SIG-M5 treated with dmso at 0.1 percent for 504 hours (cell line): ENCODE measurements around the gene UBXN10.
A peak's percentile ranks its signal among the peaks of the same experiment; 100 is the strongest.

Source experiments
- DNase-seq: peaks from one replicate; lab custom pipeline; 2025; ENCODE audit not compliant: unreplicated experiment; lab: John Stamatoyannopoulos, UW

Gene UBXN10

GRCh38 chr1:20151906-20152598, 33.8 kb upstream of the UBXN10 start:
- peak; percentile 66 for DNase-seq

GRCh38 chr1:20152599-20152930, 33.3 kb upstream of the UBXN10 start:
- no peak for DNase-seq

- peak; percentile 24 for DNase-seq
Measured at GRCh38 chr1:20153000-20153418, 32.9 kb upstream of the UBXN10 start.

GRCh38 chr1:20154301-20154831, 31.5 kb upstream of the UBXN10 start:
- no peak for DNase-seq

GRCh38 chr1:20158358-20159070, 27.4 kb upstream of the UBXN10 start:
- DNase-seq = no peak

- DNase-seq = no peak
Measured at GRCh38 chr1:20160034-20160433, 25.9 kb upstream of the UBXN10 start.

GRCh38 chr1:20164694-20165202, 21.1 kb upstream of the UBXN10 start:
- no peak for DNase-seq

GRCh38 chr1:20165522-20165951, 20.4 kb upstream of the UBXN10 start:
- peak; percentile 23 for DNase-seq

GRCh38 chr1:20166051-20166450, 19.8 kb upstream of the UBXN10 start:
- DNase-seq = no peak

GRCh38 chr1:20167126-20167525, 18.8 kb upstream of the UBXN10 start:
- no peak for DNase-seq

GRCh38 chr1:20168564-20169491, 17.1 kb upstream of the UBXN10 start:
- no peak for DNase-seq

GRCh38 chr1:20169932-20170331, 16.0 kb upstream of the UBXN10 start:
- no peak for DNase-seq

- DNase-seq = no peak
Measured at GRCh38 chr1:20172033-20172590, 13.8 kb upstream of the UBXN10 start.

GRCh38 chr1:20174937-20175666, 10.8 kb upstream of the UBXN10 start:
- DNase-seq = peak; percentile 90

- no peak for DNase-seq
Measured at GRCh38 chr1:20178634-20179370, 7.1 kb upstream of the UBXN10 start.

GRCh38 chr1:20179371-20180128, 6.3 kb upstream of the UBXN10 start:
- DNase-seq = no peak

GRCh38 chr1:20180129-20180843, 5.6 kb upstream of the UBXN10 start:
- no peak for DNase-seq

- DNase-seq = no peak
Measured at GRCh38 chr1:20180844-20181207, 5.1 kb upstream of the UBXN10 start.
